NCI-H460 (cell line): ENCODE results near the gene TSPAN18. TPM values are rescaled to one million over a fixed set of nuclear protein-coding genes. Genes with fewer than 3 reads are reported as not detected.

Source experiments
- DNase-seq: peaks from one replicate; pipeline ENCODE4 v3.0.0-alpha.2; 2016; ENCODE audit warnings: low read depth; ENCODE audit errors: extremely low read depth
- total RNA-seq: library from RNA; depleted of rRNA; stranded (reverse); fragments of >200 nt; shearing (Covaris generic); gene quantifications from 2 replicates; pipeline ENCODE4 v1.2.3, GENCODE V29; 2014

TSPAN18 gene
- total RNA-seq, 1 experiment from 2014 or later: not detected

DNA sequence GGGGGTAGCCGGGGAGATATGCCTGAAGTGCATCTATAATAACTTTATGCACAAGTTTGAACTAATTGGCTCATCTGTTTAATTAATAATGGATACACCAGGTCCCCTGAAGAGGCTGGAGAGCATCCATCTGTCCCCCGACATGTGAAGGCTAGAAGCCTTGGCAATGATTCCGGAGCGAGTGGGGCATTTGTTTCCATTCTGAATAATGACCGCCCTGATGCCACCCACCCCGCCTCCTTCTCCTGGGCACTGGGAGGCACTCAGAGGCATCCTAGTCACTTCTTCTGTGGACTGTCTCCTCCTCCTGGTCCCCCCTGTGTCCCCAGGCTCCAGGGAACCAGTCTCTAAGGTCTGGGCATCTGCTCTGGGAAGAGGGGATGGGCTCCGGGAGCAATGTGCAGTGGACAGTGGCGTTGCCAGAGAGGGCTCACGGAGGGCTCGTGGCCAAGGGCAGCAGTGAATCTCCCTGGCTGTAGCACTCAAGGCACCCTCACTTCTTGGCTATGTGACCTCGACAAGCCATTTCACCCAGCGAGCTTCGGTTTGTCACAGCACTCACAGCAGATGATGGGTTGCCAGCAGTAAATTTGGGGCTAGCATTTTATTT is 64.7 kb downstream of the TSPAN18 start:
- no peak for DNase-seq

GRCh38 chr11:44792171-44792570 is 65.4 kb downstream of the TSPAN18 start:
- DNase-seq: no peak

- no peak for DNase-seq
Observed at GRCh38 chr11:44793350-44794090, 66.8 kb downstream of the TSPAN18 start.

- DNase-seq: no peak
Observed at GRCh38 chr11:44795803-44796535, 69.2 kb downstream of the TSPAN18 start.

- no peak for DNase-seq
Observed at GRCh38 chr11:44797051-44797450, 70.3 kb downstream of the TSPAN18 start.

DNA sequence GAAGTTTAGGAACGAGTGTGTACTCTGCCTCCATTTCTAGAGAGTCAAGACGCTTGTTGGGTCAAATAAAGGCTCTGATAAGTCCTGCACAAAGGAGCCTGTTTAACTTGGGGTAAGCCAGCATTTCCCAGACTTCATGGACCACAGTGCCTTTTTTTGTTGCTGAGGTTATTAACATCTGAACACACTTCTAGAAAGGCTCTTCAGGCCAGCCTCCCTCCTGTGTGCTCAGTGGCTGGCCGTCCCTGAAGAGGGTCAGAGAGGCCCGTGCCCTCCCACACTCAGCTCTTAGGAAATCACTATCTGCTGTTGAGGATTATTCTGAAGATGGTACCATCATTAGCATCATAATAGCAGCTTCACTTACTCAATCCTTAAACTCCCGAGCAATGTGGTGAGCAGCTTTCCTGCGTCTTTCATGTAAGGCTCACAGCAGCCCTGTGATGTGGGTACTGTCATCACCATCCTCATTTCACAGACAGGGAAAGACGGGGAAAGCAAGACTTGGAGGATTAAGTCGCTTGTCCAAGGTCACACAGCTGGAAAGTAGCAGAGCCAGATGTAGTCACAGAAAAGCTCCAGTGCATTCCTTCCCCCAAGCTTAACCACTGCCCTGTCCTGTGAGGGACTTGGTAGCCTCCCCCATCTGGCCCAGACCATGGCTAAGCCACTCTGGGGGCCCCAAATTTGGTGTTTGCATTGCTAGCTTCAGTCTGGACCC is 71.3 kb downstream of the TSPAN18 start:
- DNase-seq: no peak

DNA sequence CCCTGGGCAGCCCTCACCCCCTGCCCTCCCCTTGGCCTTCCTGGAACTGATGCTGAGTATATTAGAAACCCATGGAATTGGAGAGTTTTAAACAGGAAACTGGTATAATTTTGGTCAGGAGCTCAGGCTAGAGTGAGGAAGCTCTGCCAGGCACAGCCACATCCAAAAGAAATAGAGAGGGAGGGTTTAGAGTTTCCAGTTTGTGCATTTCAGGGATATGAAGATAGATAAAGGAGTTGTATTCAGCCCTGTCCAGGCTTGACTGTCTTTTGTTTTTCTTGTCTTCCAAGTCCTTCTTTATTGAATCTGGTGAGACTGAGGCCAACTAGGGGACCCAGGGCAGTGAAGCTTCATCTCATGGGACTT is 71.8 kb downstream of the TSPAN18 start:
- DNase-seq: no peak

GRCh38 chr11:44799012-44799411 is 72.2 kb downstream of the TSPAN18 start:
- no peak for DNase-seq

- DNase-seq: no peak
Observed at GRCh38 chr11:44802347-44802746, 75.6 kb downstream of the TSPAN18 start.

- no peak for DNase-seq
Observed at GRCh38 chr11:44803009-44803408, 76.2 kb downstream of the TSPAN18 start.

- DNase-seq: no peak
Observed at GRCh38 chr11:44804449-44805437, 78.0 kb downstream of the TSPAN18 start.

DNA sequence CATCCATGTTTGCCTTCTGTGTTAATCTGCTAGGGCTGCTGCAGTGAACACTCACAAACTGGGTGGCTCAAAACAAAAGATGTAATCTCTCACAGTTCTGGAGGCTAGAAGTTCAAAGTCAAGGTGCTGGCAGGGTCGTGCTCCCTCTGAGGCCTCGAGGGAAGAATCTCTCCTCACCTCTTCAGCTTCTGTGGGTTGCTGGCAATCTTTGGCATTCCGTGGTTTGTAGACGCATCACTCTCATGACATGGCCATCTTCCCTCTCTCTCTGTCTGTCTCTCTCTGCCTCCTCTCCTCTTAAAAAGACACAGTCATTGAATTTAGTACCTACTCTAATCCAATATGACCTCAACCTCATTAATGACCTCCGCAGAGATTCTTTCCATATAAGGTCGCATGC is 78.8 kb downstream of the TSPAN18 start:
- DNase-seq: no peak

DNA sequence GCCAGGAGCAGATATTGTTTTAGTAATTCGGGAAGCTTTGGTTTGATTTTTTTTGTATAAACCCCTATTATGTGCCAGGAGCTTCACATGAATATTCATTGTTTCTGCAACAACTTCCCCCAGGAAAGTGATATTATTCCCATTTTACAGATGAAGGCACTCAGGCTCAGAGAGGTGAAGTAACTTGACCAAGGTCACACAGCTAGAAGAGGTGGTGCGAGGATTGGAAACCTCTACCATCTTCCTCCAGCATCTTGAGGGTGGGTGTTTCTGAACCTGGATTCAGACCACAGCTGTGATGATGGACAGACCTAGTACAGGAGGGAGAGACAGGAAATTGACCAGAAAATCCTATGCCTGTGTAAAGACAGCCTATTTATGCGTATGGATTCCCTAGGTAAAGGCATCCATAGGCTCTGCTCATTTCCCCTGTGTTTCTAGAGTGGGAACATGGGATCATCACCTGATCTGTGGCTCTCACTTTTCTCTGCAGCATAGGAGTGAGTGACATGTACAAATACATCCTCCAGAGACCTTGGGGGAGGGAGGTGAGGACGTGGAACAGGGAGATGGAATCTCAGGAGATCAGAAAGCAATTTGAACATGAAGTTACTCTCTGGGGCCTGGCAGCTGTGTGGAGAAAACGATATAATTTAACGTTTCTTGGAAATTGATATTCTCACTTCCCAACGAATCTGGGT is 81.4 kb downstream of the TSPAN18 start:
- DNase-seq: no peak

DNA sequence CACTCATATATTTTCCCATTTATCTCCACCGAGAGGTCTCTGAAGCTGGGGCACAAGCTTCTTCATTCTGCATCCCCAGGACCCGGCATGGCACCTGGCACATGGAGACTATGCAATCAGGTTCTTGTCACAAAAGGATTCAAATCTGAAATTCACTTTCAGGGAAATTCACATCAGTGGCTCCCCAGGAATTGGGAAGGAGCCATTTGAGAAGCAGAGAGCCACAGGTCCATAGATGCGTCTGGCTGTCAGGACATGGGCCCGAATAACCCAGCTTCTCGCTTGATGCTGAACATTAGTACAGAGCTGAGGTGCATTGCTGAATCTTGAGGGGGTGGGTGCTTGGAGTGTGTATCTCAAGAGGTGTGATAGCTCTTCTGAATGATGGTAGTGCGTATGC is 82.5 kb downstream of the TSPAN18 start:
- DNase-seq: no peak

DNA sequence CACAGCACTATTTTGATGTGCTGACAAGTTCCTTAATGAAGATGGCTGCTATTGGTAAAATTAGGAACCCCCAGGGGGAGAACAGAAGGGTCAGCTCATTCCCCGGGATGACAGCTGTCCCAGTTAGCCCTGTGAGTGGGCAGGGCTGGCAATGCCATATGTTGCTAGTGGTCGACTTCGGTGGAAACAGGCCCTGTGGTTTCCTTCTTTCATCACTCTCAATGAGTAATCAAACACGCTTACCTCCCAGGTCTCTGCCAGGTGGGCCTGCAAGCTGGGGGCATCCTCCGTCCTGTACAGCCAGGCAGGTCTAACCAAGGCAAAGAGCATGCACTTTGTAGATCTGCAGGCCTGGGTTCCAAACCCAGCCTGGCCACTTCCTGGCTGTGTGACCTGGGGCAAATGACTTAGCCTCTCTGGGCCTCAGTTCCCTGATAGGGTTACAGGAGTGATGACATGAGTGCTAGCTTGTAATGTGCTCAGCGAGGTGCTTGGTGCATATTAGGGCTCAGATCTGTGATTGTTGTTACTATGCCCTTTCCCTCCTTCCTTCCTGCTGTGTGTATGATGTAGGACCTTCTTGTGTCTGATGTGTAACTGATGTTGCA is 85.2 kb downstream of the TSPAN18 start:
- DNase-seq: no peak

- no peak for DNase-seq
Observed at GRCh38 chr11:44812971-44813370, 86.2 kb downstream of the TSPAN18 start.

GRCh38 chr11:44813401-44813800 is 86.6 kb downstream of the TSPAN18 start:
- DNase-seq: no peak

- DNase-seq: no peak
Observed at GRCh38 chr11:44814881-44815592, 88.3 kb downstream of the TSPAN18 start.
